AG09309 (cell line): ENCODE measurements around the gene BAG3.
"Not testable (repeated sequence)": the region's sequence is repeated elsewhere in the genome, so short reads cannot be mapped to it uniquely, and the experiment has no call there.

Source experiments
- DNase-seq: peaks from one replicate; pipeline ENCODE4 v3.0.0-alpha.2; 2010; ENCODE audit warnings: low read depth
- H3K4me3 ChIP-seq: 2 replicates; pipeline ENCODE4 v1.5.1; 2011; ENCODE audit warnings: mild to moderate bottlenecking, low read depth, low read length, moderate library complexity; ENCODE audit not compliant: control insufficient read depth
- CTCF ChIP-seq: IDR thresholded peaks from 2 replicates; pipeline ENCODE4 v1.5.1; 2011; ENCODE audit warnings: mild to moderate bottlenecking, low read depth, low read length, inconsistent platforms; ENCODE audit not compliant: insufficient read depth, control insufficient read depth; ENCODE audit errors: missing control alignments

The BAG3 gene

GRCh38 chr10:119613741-119614140, 37.4 kb upstream of the BAG3 start:
- no peak for DNase-seq
- H3K4me3 ChIP-seq: no peak overlapping the region
- TF ChIP-seq CTCF: no peak

- no peak for DNase-seq
- H3K4me3 ChIP-seq: no peak overlapping the region
- no peak for TF ChIP-seq CTCF
Measured at GRCh38 chr10:119614686-119615085, 36.5 kb upstream of the BAG3 start.

- H3K4me3 ChIP-seq: no peak overlapping the region
- peak; percentile 55 for TF ChIP-seq CTCF
- no peak for DNase-seq
Measured at GRCh38 chr10:119616882-119617570, 34.2 kb upstream of the BAG3 start.

DNA sequence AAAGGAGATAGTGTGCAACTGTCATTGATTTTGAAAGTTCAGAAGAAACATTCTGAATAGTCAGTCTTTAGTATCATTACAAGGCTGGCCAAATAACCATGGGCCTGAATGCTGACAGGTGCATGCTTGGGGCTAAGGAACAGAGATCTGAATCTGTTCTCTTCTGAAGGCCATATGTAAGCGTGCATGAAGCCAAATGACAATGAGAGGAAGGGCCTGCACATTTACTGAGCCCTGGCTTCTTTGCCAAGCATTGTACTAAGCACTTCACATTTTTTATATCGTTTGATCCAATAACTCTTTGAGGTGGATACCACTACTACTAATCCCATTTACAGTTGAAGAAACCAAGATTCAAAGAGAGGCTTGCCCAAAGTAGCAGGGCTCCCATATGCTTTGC, 32.0 kb upstream of the BAG3 start:
- no peak for TF ChIP-seq CTCF
- DNase-seq: no peak
- no peak overlapping the region for H3K4me3 ChIP-seq

DNA sequence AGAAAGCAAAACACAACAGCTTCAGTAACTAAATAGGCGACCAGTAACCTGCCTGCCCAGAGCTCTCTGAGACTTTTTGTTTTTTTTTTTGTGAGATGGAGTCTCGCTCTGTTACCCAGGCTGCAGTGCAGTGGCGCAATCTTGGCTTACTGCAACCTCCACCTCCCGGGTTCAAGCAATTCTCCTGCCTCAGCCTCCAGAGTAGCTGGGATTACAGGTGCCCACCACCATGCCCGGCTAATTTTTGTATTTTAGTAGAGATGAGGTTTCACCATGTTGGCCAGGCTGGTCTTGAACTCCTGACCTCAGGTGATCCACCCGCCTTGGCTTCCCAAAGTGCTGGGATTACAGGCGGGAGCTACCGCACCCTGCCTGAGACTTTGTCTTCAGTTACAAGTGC, 31.4 kb upstream of the BAG3 start:
- not testable (repeated sequence) for DNase-seq, H3K4me3 ChIP-seq

GRCh38 chr10:119620241-119621077, 30.7 kb upstream of the BAG3 start:
- TF ChIP-seq CTCF: no peak
- DNase-seq: no peak
- no peak overlapping the region for H3K4me3 ChIP-seq

DNA sequence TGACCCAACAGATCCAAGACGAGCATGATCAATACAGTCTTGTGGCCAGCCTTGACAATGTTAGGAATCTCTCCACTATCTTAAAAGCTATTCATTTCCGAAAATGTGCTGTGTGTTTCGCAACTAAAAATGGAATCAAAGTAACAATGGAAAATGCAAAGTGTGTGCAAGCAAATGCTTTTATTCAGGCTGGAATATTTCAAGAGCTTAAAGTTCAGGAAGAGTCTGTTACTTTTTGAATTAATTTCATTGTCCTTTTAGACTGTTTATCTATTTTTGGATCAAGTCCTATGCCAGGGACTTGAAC, 30.1 kb upstream of the BAG3 start:
- TF ChIP-seq CTCF: no peak

More for the DNA sequence above, 30.1 kb upstream of the BAG3 start:
- no peak for DNase-seq
- H3K4me3 ChIP-seq: no peak overlapping the region
